Endodermal cell (in vitro differentiated cells): Measurements from ENCODE around the gene NAPB. TPM values are rescaled to one million over a fixed set of nuclear protein-coding genes. Genes with fewer than 3 reads are reported as not detected.

Source experiments
- DNase-seq: peaks from one replicate; pipeline ENCODE4 v3.0.0-alpha.2; 2017
- H3K27ac ChIP-seq: 2 replicates; pipeline ENCODE4 v1.5.1; 2013; ENCODE audit warnings: mild to moderate bottlenecking, low read depth, low read length, moderate library complexity
- H3K27me3 ChIP-seq: 2 replicates; pipeline ENCODE4 v1.6.1; 2013; ENCODE audit warnings: mild to moderate bottlenecking, low read length, moderate library complexity; ENCODE audit not compliant: insufficient read depth, control insufficient read depth, poor library complexity, severe bottlenecking
- H3K36me3 ChIP-seq: 2 replicates; pipeline ENCODE4 v1.7.0; 2013; ENCODE audit warnings: mild to moderate bottlenecking, low read length, moderate library complexity; ENCODE audit not compliant: control insufficient read depth, insufficient read depth
- H3K4me1 ChIP-seq: one replicate; pipeline ENCODE4 v1.7.0; 2013; ENCODE audit warnings: low read length; ENCODE audit not compliant: control insufficient read depth, insufficient read depth
- H3K4me3 ChIP-seq: 2 replicates; pipeline ENCODE4 v1.5.1; 2013; ENCODE audit warnings: mild to moderate bottlenecking, low read length, moderate library complexity
- H3K9ac ChIP-seq: 2 replicates; pipeline ENCODE4 v1.6.1; 2013; ENCODE audit warnings: mild to moderate bottlenecking, low read length, moderate library complexity; ENCODE audit not compliant: poor library complexity, severe bottlenecking; ENCODE audit errors: extremely low read depth
- H3K9me3 ChIP-seq: 2 replicates; pipeline ENCODE4 v1.6.1; 2013; ENCODE audit warnings: mild to moderate bottlenecking, low read length, moderate library complexity; ENCODE audit not compliant: control insufficient read depth
- H3K27ac Mint-ChIP-seq: 2 replicates; pipeline ENCODE4 v1.8.0; 2020; ENCODE audit warnings: mixed read lengths
- H3K27me3 Mint-ChIP-seq: 2 replicates; pipeline ENCODE4 v1.8.0; 2021; ENCODE audit warnings: mild to moderate bottlenecking, mixed read lengths; ENCODE audit not compliant: insufficient read depth
- H3K36me3 Mint-ChIP-seq: 2 replicates; pipeline ENCODE4 v1.8.0; 2020; ENCODE audit warnings: low read depth, mixed read lengths
- H3K4me1 Mint-ChIP-seq: 2 replicates; pipeline ENCODE4 v1.8.0; 2020; ENCODE audit warnings: mixed read lengths
- H3K4me3 Mint-ChIP-seq: 2 replicates; pipeline ENCODE4 v1.8.0; 2020; ENCODE audit warnings: mild to moderate bottlenecking, moderate library complexity, mixed read lengths
- H3K9me3 Mint-ChIP-seq: 2 replicates; pipeline ENCODE4 v1.8.0; 2020; ENCODE audit warnings: mild to moderate bottlenecking, mixed read lengths
- WGBS, 2 experiments: methylation state at CpG; one replicate each; pipeline versions ENCODE4 v1.1.5 to v1.1.7; 2013; ENCODE audit warnings: missing lambda C conversion rate in 2 of 2, mixed read lengths in 1 of 2; ENCODE audit not compliant: insufficient coverage in 1 of 2, insufficient read length in 1 of 2; 5-methylcytosine and 5-hydroxymethylcytosine counted together
- total RNA-seq, 2 donors: library from RNA; stranded (reverse); fragmentation: NEBNext Ultra II Directional in 1 of 2; extraction: Animal tissue kit (Norgen Biotek cat#: 25700) in 1 of 2; gene quantifications; 2 replicates in 1 of 2; 3 replicates in 1 of 2; pipeline ENCODE4 v1.2.1, GENCODE V29; 2021
- TF ChIP-seq, protein P1 (sequence below): fragments of 200-600 bp; sonication (generic); conservative IDR thresholded peaks from 2 replicates; pipeline ENCODE4 v1.5.0; 2021; ENCODE audit warnings: antibody characterized with exemption, mild to moderate bottlenecking

Gene NAPB
- total RNA-seq, 2 donors from 2014 or later = 15.7 to 16.5 TPM

DNA sequence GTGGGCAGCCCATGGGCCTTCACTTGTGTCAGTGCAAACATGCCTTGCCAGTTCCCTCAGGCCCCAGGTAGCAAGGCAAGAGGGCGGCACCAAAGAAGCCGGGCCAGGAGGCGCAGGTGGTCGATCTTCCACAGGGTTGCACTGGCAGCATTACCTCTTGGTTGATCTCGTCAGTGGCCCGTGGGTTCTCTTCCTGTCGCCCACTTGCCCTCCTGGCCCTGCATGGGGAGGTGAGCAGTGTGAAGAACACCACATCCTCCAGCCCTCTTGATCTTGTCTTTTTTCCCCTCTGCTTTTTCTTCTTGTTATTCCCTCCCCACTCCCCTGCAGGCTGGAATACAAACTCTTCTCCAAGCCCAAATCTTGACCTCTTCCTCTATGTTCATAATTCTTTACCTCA lies 34.4 kb upstream of the NAPB start:
- peaks cover 13% of the 10 kb centered on the region for H3K4me1 Mint-ChIP-seq
- no peak overlapping the region for H3K4me3 Mint-ChIP-seq
- WGBS, 2 experiments = 93 to 94% methylated on average over 4 to 7 of the region's 7 CpGs
- Histone ChIP-seq H3K9me3 (no peaks in the 10 kb centered on the region), H3K27me3 (no peaks in the 10 kb centered on the region), H3K27ac (no peak overlapping the region), H3K36me3 (no peaks in the 10 kb centered on the region), H3K4me3 (no peak overlapping the region), H3K4me1 (no peaks in the 10 kb centered on the region), H3K9ac (no peak overlapping the region)
- no peak overlapping the region for H3K27ac Mint-ChIP-seq
- peaks cover 4% of the 10 kb centered on the region for H3K9me3 Mint-ChIP-seq
- H3K36me3 Mint-ChIP-seq = no peaks in the 10 kb centered on the region
- TF ChIP-seq, protein P1, sequence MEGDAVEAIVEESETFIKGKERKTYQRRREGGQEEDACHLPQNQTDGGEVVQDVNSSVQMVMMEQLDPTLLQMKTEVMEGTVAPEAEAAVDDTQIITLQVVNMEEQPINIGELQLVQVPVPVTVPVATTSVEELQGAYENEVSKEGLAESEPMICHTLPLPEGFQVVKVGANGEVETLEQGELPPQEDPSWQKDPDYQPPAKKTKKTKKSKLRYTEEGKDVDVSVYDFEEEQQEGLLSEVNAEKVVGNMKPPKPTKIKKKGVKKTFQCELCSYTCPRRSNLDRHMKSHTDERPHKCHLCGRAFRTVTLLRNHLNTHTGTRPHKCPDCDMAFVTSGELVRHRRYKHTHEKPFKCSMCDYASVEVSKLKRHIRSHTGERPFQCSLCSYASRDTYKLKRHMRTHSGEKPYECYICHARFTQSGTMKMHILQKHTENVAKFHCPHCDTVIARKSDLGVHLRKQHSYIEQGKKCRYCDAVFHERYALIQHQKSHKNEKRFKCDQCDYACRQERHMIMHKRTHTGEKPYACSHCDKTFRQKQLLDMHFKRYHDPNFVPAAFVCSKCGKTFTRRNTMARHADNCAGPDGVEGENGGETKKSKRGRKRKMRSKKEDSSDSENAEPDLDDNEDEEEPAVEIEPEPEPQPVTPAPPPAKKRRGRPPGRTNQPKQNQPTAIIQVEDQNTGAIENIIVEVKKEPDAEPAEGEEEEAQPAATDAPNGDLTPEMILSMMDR = no peak
- no peak for DNase-seq
- H3K27me3 Mint-ChIP-seq = no peaks in the 10 kb centered on the region

DNA sequence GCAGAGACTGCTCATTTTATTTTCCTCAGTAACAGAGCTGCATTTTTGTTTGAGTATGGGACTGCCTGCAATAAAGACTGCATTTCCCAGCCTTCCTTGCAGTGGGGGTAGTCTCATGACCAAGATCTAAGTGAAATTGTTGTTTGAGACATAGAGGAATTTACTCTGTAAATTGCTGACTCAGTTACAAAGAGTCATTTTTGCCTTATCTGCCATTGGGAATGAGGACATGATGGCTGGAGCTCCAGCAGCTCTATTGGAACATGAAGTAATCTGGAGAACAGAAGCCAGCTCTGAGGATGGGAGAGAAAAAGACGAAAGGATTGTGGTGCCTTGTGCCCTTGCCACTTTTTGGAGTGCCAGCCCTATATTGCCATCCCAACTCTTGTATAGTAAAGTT lies 33.5 kb upstream of the NAPB start:
- H3K9ac ChIP-seq = no peak overlapping the region
- TF ChIP-seq, protein P1 = no peak
- Mint-ChIP-seq H3K36me3 (no peaks in the 10 kb centered on the region), H3K27ac (no peak overlapping the region), H3K9me3 (peaks cover 4% of the 10 kb centered on the region), H3K4me1 (peaks cover 14% of the 10 kb centered on the region), H3K4me3 (no peak overlapping the region), H3K27me3 (no peaks in the 10 kb centered on the region)
- H3K27me3 ChIP-seq = no peaks in the 10 kb centered on the region
- H3K27ac ChIP-seq = no peak overlapping the region
- H3K4me1 ChIP-seq = no peaks in the 10 kb centered on the region
- H3K4me3 ChIP-seq = no peak overlapping the region
- no peaks in the 10 kb centered on the region for H3K9me3 ChIP-seq
- H3K36me3 ChIP-seq = no peaks in the 10 kb centered on the region
- no peak for DNase-seq
- WGBS, 2 experiments = 100% methylated on average over 1 of the region's 1 CpG

DNA sequence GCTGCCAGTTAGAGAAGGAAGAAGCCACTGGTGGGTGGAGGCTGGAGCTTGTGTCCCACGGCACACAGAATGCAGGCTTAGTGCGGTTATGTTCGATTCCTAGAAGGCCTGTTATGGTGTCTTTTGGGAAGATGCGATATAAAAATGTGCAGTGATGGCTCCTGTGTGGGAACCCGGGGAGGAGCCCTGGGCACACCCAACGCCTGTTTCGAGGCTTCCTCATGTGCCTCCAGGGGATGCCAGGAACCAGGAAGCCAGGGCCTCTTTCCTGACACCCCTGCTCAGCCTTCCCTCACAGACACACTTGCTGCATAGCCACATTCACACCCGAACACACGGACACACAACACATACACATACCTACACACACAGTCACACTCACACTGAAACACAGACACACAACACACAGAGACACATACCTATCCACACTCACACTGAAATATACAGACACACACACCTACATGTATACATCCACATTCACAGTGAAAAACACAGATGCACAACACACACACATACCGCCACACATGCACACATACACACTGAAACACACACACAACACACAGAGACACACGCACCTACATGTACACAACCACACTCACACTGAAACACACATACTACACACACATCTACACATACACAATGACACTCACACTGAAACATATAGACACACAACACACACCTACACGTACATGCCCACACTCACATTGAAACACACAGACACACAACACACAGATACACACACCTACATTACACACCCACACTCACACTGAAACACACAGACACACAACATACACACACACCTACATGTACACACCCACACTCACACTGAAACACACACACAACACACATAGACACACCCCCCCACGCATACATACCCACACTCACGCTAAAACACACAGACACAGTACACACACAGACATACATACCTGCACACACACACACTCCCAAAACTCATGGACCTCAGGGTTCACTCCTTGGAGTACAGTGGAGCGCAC lies 32.6 kb upstream of the NAPB start:
- TF ChIP-seq, protein P1 = no peak
- Histone ChIP-seq H3K4me1 (no peaks in the 10 kb centered on the region), H3K9me3 (no peaks in the 10 kb centered on the region), H3K27me3 (no peaks in the 10 kb centered on the region), H3K27ac (no peak overlapping the region), H3K36me3 (no peaks in the 10 kb centered on the region), H3K9ac (no peak overlapping the region), H3K4me3 (no peak overlapping the region)
- H3K27me3 Mint-ChIP-seq = no peaks in the 10 kb centered on the region
- no peak overlapping the region for H3K4me3 Mint-ChIP-seq
- H3K4me1 Mint-ChIP-seq = peaks cover 17% of the 10 kb centered on the region
- H3K9me3 Mint-ChIP-seq = peaks cover 4% of the 10 kb centered on the region
- H3K36me3 Mint-ChIP-seq = no peaks in the 10 kb centered on the region
- no peak for DNase-seq
- H3K27ac Mint-ChIP-seq = no peak overlapping the region
- WGBS, 2 experiments = 87 to 93% methylated on average over 9 to 15 of the region's 15 CpGs
